Measurements from ENCODE around the gene MSI2.
"Not testable (repeated sequence)": the region's sequence is repeated elsewhere in the genome, so short reads cannot be mapped to it uniquely, and the experiment has no call there.

DNA sequence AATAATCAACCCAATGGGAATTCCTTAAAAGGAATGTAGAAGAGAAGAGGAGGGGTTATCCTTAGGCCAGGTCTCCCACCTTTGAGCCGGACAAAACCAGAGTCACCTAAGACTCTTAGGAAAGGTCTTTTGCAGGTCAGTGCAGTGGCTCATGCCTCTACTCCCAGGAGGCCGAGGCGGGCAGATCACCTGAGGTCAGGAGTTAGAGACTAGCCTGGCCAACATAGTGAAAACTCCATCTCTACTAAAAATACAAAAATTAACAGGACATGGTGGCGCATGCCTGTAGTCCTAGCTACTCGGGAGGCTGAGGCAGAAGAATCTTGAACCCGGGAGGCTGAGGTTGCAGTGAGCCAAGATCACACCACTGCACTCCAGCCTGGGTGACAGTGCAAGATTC lies 365.5 kb downstream of the MSI2 start:
- TF ChIP-seq PKNOX1 (IDR thresholded peaks at IDR 0.05); L3MBTL2 (conservative IDR thresholded peaks at IDR 0.05); SP1 (IDR thresholded peaks at IDR 0.05); HDGF (IDR thresholded peaks at IDR 0.05; ENCODE audit: borderline replicate concordance); TARDBP (IDR thresholded peaks at IDR 0.05); ELF4 (IDR thresholded peaks at IDR 0.05); NFRKB (IDR thresholded peaks at IDR 0.05); ZNF384 (IDR thresholded peaks at IDR 0.05); FOXK2 (IDR thresholded peaks at IDR 0.05); FOXA1 (IDR thresholded peaks at IDR 0.05); FOXM1 (IDR thresholded peaks at IDR 0.05; ENCODE audit: borderline replicate concordance); SUZ12 (IDR thresholded peaks at IDR 0.05); ARNT (IDR thresholded peaks at IDR 0.05); LEF1 (IDR thresholded peaks at IDR 0.05; ENCODE audit: borderline replicate concordance): not testable (repeated sequence)

Data from HEK293T (cell line).